KMS-11 (cell line): ENCODE results near the gene AACS.

Source experiments
- H2AFZ ChIP-seq: fragments of 200-600 bp; sonication (generic); 2 replicates; pipeline ENCODE4 v1.6.1; 2016; ENCODE audit warnings: antibody characterized with exemption, mixed run types, low read depth
- H3K27ac ChIP-seq: fragments of 200-600 bp; sonication (generic); 2 replicates; pipeline ENCODE4 v1.6.1; 2016; ENCODE audit warnings: mild to moderate bottlenecking, mixed run types
- H3K27me3 ChIP-seq: fragments of 200-600 bp; sonication (generic); 2 replicates; pipeline ENCODE4 v1.6.1; 2017; ENCODE audit warnings: mild to moderate bottlenecking, low read depth, mixed run types, moderate library complexity; ENCODE audit not compliant: insufficient read depth
- H3K36me3 ChIP-seq: fragments of 200-600 bp; sonication (generic); 2 replicates; pipeline ENCODE4 v1.6.1; 2017; ENCODE audit warnings: mild to moderate bottlenecking, mixed run types; ENCODE audit not compliant: insufficient read depth
- H3K4me1 ChIP-seq: fragments of 200-600 bp; sonication (generic); 2 replicates; pipeline ENCODE4 v1.6.1; 2016; ENCODE audit warnings: mild to moderate bottlenecking, low read depth, mixed run types; ENCODE audit not compliant: poor library complexity, severe bottlenecking
- H3K4me2 ChIP-seq: fragments of 200-600 bp; sonication (generic); 2 replicates; pipeline ENCODE4 v1.7.0; 2016; ENCODE audit warnings: mild to moderate bottlenecking, mixed run types
- H3K4me3 ChIP-seq: fragments of 200-600 bp; sonication (generic); IDR thresholded peaks from 2 replicates; pipeline ENCODE4 v1.6.1; 2017; ENCODE audit warnings: low read depth, low read length, mixed read lengths; ENCODE audit not compliant: insufficient read depth
- H3K79me2 ChIP-seq: fragments of 200-600 bp; sonication (generic); 2 replicates; pipeline ENCODE4 v1.6.1; 2016; ENCODE audit warnings: low read depth, mixed run types; ENCODE audit not compliant: insufficient read depth
- H3K9ac ChIP-seq: fragments of 200-600 bp; sonication (generic); 2 replicates; pipeline ENCODE4 v1.6.1; 2016; ENCODE audit warnings: mild to moderate bottlenecking, mixed run types
- H4K20me1 ChIP-seq: fragments of 200-600 bp; sonication (generic); 2 replicates; pipeline ENCODE4 v1.6.1; 2016; ENCODE audit warnings: mild to moderate bottlenecking, mixed run types; ENCODE audit not compliant: insufficient read depth
- CTCF ChIP-seq: fragments of 200-600 bp; sonication (generic); conservative IDR thresholded peaks from 2 replicates; pipeline ENCODE4 v1.6.1; 2017; ENCODE audit warnings: low read depth, mild to moderate bottlenecking, antibody characterized with exemption, low read length, moderate library complexity, mixed read lengths

Gene AACS

GRCh38 chr12:125129591-125130255 lies 64.5 kb downstream of the AACS start:
- Histone ChIP-seq H3K27ac (no peak overlapping the region), H4K20me1 (no peaks in the 10 kb centered on the region), H3K79me2 (no peaks in the 10 kb centered on the region), H2AFZ (no peak overlapping the region), H3K27me3 (no peaks in the 10 kb centered on the region), H3K36me3 (no peaks in the 10 kb centered on the region), H3K9ac (no peak overlapping the region), H3K4me1 (no peaks in the 10 kb centered on the region), H3K4me3 (no peak overlapping the region), H3K4me2 (no peak overlapping the region)
- TF ChIP-seq CTCF, result no peak

- H3K36me3 ChIP-seq, result no peaks in the 10 kb centered on the region
- TF ChIP-seq CTCF, result no peak
- H3K4me1 ChIP-seq, result no peaks in the 10 kb centered on the region
- H3K4me3 ChIP-seq, result no peak overlapping the region
- H2AFZ ChIP-seq, result no peak overlapping the region
- no peaks in the 10 kb centered on the region for H4K20me1 ChIP-seq
- no peaks in the 10 kb centered on the region for H3K27me3 ChIP-seq
- H3K9ac ChIP-seq, result no peak overlapping the region
- H3K79me2 ChIP-seq, result no peaks in the 10 kb centered on the region
- no peak overlapping the region for H3K27ac ChIP-seq
- no peak overlapping the region for H3K4me2 ChIP-seq
Observed at GRCh38 chr12:125131958-125132357, 66.7 kb downstream of the AACS start.

- no peak overlapping the region for H3K4me2 ChIP-seq
- TF ChIP-seq CTCF, result no peak
- no peaks in the 10 kb centered on the region for H4K20me1 ChIP-seq
- no peaks in the 10 kb centered on the region for H3K4me1 ChIP-seq
- H3K79me2 ChIP-seq, result no peaks in the 10 kb centered on the region
- no peak overlapping the region for H3K27ac ChIP-seq
- no peak overlapping the region for H3K4me3 ChIP-seq
- H3K36me3 ChIP-seq, result no peaks in the 10 kb centered on the region
- H2AFZ ChIP-seq, result no peak overlapping the region
- no peak overlapping the region for H3K9ac ChIP-seq
- no peaks in the 10 kb centered on the region for H3K27me3 ChIP-seq
Observed at GRCh38 chr12:125132698-125133400, 67.6 kb downstream of the AACS start.

- no peak for TF ChIP-seq CTCF
- Histone ChIP-seq H3K4me1 (no peaks in the 10 kb centered on the region), H3K9ac (no peak overlapping the region), H3K27ac (no peak overlapping the region), H3K36me3 (no peaks in the 10 kb centered on the region), H4K20me1 (no peaks in the 10 kb centered on the region), H2AFZ (no peak overlapping the region), H3K4me2 (no peak overlapping the region), H3K4me3 (no peak overlapping the region), H3K79me2 (no peaks in the 10 kb centered on the region), H3K27me3 (no peaks in the 10 kb centered on the region)
Observed at GRCh38 chr12:125133616-125134015, 68.4 kb downstream of the AACS start.
